DMS 273 (cell line): ENCODE data around the gene VWA5B2.
"Not testable (repeated sequence)": the region's sequence is repeated elsewhere in the genome, so short reads cannot be mapped to it uniquely, and the experiment has no call there.

Experiments
- DNase-seq: peaks from one replicate; lab custom pipeline; 2025; ENCODE audit not compliant: unreplicated experiment; lab: John Stamatoyannopoulos, UW

The VWA5B2 gene

DNA sequence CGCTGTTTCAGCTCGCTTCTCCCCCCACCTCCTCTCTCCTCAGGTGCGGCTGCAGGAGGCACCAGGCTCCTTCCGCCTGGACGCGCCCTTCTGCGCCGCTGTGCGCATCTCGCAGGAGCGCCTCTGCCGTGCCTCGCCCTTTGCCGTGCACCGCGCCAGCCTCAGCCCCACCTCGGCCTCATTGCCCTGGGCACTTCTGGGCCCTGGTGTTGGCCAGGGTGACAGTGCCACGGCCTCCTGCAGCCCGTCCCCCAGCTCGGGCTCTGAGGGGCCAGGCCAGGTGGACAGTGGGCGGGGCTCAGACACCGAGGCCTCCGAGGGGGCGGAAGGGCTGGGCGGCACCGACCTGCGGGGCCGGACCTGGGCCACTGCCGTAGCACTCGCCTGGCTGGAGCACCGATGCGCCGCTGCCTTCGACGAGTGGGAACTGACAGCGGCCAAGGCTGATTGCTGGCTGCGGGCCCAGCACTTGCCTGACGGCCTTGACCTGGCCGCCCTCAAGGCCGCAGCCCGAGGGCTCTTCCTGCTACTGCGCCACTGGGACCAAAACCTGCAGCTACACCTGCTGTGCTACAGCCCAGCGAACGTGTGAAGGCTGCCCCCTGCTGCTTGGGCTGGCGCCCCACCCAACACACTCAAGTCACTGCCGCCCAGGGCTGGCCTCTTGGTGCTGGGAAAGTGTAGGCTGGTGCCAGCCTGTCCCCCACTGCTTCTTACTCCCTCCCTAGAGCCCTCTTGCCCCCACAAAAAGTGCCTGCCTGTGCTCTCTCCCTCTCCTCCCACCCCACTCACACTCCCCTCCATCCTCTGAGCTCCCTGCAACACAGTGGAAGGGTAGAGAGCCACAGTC, 12.3 kb downstream of the VWA5B2 start:
- DNase-seq = peak; percentile 85

DNA sequence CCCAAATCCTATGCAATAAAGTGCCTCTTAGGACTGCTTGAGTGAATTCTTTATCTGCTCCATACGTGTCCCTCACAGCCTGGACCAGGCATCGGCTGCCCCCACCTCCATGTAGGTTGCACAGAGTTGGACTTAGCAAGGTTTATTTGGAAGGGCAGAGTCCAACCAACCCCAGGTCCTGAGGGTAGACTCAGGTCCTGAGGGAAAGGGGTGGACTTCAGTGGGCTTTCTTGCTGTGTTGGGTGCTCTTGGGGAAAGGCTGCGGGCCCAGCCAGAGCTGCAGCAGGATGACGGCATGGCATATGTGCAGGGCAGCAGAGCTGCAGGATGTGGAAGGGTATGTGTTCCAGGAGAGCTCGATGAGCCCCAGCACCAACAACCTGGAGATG, 12.9 kb downstream of the VWA5B2 start:
- no peak for DNase-seq

GRCh38 chr3:184248454-184249411, 19.3 kb downstream of the VWA5B2 start, which contains the start of gene ALG3:
Gene ALG3, minus strand, starts transcription at chr3:184248962. Its CDS starts 22 bp downstream, at chr3:184248940.
- DNase-seq = peak; percentile 99

GRCh38 chr3:184249412-184250166, 20.2 kb downstream of the VWA5B2 start, which contains the start of gene EEF1AKMT4:
Gene EEF1AKMT4, plus strand, starts transcription at chr3:184249672. Its CDS starts 23 bp downstream, at chr3:184249695.
- DNase-seq = peak; percentile 100

GRCh38 chr3:184250167-184250828, 20.9 kb downstream of the VWA5B2 start:
- peak; percentile 99 for DNase-seq

DNA sequence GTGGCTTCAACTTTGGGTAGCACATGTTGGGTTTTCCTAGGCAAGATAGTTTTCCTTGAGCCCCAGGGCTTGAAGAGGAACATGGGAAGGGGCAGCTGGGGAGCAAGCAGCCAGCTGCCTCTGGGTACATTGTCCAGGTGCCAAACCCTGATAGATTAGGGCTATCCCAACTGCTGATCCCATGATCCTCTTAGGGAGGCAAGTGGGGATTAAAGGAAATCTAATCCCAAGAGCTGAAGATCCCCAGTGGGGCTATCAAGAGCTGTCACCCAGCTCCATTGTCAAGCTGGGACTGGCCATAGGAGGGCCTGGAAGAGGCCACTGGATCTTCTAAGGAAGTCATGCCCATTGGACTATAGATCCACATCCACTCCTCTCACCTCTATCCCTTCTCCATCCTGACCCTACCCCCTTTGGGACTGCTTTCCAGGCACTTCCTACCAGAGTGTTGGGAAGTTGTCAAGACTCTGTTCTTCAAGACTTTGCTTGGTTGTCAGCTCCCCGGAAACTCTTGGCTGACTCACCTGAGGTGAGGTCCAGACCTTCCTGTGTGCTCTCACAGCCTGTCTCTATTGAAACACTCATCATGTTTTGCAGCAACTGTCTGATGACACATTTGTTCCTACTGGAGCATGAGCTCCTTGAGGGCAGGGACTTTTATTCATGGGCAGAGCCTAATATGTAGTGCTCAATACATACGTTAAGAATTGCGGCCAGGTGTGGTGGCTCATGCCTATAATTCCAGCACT, 26.1 kb downstream of the VWA5B2 start:
- no peak for DNase-seq

DNA sequence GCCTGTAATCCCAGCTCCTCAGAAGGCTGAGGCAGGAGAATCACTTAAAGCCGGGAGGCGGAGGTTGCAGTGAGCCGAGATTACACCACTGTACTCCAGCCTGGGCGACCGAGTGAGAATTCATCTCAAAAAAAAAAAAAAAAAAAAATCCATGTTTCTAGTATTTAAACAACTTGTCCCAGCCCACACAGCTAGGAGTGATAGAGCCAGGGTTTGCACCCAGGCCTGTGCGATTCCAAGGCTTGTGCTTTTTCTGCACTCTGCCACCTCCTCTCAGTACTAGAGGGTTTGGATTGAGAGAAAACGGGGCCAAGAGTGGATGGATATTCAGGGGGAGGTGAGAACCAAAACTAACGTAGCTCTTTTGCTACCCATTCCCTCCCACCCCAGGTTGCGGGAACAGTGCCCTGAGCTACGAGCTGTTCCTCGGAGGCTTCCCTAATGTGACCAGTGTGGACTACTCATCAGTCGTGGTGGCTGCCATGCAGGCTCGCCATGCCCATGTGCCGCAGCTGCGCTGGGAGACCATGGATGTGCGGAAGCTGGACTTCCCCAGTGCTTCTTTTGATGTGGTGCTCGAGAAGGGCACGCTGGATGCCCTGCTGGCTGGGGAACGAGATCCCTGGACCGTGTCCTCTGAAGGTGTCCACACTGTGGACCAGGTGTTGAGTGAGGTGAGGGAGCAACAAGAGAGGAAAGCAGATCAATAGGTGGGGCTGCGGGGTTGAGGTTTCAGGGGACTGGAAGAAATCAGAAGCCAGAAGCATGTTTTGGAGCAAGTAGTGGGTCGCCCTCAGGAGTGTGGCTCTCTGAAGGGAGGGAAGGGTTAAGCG, 27.9 kb downstream of the VWA5B2 start:
- DNase-seq = no peak

DNA sequence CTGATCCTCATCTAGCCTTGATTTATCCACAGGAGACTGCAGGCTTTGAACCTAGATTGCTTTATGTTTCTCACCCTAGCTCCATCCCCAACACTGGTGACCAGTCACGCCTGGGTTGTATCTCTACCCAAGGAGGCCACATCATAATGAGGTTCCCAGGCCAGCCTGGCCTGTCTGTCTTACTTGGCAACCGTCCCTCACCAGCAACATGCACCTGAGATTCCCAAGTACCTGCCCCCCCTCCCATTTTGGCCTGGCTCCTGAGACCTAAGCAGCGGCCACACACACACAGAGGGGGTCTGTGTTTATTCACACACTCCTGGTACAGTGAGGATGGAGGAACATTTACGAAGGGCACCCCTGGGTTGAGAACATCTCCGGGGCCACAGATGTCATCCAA, 29.5 kb downstream of the VWA5B2 start:
- DNase-seq = no peak

DNA sequence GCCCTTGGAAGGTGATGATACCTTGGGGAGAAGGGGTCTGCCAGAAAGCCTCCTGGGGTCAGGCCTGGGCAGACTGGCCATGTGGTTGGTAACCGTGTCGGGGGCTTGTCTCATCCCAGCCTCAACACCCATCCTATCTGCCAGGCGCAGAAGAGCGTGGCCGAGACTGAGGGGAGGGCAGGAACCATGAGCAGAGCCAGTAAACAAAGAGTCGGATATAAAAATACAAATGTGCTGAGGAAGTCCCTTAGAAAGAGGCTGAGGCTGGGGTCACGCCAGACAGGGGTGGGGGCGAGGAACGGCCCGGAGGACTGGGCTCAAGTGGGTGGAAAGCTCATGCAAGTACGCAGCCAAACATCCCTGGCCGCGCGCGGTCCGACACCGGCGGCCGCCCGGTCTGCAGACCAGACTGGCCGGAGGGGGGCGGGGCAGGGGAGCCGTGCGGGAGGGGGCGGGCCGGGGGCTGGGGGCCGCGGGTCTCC, 30.1 kb downstream of the VWA5B2 start:
- DNase-seq = no peak

- peak; percentile 82 for DNase-seq
Measured at GRCh38 chr3:184259878-184260723, 30.7 kb downstream of the VWA5B2 start.

GRCh38 chr3:184260724-184261269, 31.4 kb downstream of the VWA5B2 start:
- DNase-seq = peak; percentile 71

DNA sequence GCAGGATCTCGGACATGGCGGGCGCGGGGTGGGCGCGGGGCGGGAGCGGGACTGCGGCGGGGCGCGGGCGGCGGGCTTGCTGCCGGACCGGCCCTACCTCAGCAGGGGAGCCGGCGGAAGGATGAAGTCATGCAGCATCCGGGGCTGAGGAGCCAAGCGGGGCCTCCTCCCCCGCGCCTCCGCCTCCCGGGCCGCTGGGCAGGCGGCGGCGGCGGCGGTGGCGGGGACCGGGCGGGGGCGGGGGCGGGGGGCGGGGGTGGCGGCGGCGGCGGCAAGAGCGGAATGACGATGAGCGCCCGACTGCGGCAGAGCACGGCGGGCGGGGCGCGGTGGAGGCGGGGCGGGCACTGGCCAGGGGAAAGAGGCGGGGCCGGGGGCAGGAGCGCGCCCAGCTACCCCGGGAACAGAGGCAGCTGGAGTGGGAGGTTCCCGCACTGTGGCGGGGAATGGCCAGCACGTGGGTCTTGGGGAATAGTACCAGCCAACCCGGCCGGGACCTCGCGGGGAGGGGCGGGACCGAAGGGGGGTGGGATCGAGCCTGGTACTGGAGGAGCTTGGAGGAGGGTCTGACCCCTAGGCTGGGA, 32.0 kb downstream of the VWA5B2 start, which contains the start of gene CAMK2N2:
CAMK2N2 (minus strand) TSS at position 284 of the 584 bp plus-strand sequence; CDS start at position 16, 268 bp downstream.
- DNase-seq = peak; percentile 98

GRCh38 chr3:184261854-184262763, 32.7 kb downstream of the VWA5B2 start:
- peak; percentile 94 for DNase-seq

DNA sequence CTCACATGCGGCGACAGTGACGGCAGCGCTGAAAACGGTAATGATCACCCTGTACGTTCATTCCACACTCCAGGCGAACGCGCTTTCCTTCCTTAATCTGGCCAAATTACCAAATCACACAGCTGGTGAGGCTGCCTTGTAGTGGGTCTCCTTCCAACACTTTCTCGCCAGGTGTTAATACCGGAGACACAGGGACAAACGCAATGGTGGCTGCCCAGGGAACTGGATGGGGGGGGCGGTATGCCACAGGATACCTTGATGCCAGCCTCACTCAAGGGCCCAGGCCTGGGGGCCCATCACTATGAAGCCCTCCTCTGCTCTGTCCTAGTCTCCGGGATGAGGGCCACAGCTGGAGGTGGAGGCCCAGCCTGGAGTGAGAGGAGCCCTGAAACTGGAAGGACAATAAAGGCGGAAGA, 33.4 kb downstream of the VWA5B2 start:
- DNase-seq = no peak

DNA sequence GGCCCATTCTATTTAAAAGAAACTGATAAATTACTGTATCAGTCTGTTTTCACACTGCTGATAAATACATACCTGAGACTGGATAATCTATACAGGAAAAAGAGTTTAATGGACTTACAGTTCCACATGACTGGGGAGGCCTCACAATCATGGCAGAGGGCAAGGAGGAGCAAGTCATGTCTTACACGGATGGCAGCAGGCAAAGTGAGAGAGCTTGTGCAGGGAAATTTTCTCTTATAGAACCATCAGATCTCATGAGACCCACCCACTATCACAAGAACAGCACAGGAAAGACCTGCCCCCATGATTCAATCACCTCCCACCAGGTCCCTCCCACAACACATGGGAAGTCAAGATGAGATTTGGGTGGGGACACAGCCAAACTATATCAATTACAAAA, 37.9 kb downstream of the VWA5B2 start:
- DNase-seq = not testable (repeated sequence)

- no peak for DNase-seq
Measured at GRCh38 chr3:184272269-184272668, 42.9 kb downstream of the VWA5B2 start.
